NB4 (cell line): ENCODE data around the gene TNK2.
A peak's percentile ranks its signal among the peaks of the same experiment; 100 is the strongest.
"Not testable (repeated sequence)": the region's sequence is repeated elsewhere in the genome, so short reads cannot be mapped to it uniquely, and the experiment has no call there.

Experiments used
- DNase-seq: peaks from one replicate; pipeline ENCODE4 v3.0.0; 2010; ENCODE audit warnings: low read depth
- H3K4me3 ChIP-seq: one replicate; pipeline ENCODE4 v1.5.1; 2011; ENCODE audit warnings: mild to moderate bottlenecking, low read depth, low read length, moderate library complexity
- MYC ChIP-seq: IDR thresholded peaks from 2 replicates; pipeline ENCODE4 v1.6.1; 2011; ENCODE audit warnings: low read depth, low read length
- POLR2A ChIP-seq: IDR thresholded peaks from 2 replicates; pipeline ENCODE4 v1.6.1; 2011; ENCODE audit warnings: mild to moderate bottlenecking; ENCODE audit not compliant: insufficient read length; ENCODE audit errors: extremely low read depth
- TF ChIP-seq, protein P1 (sequence below): IDR thresholded peaks from one replicate; pipeline ENCODE4 v1.5.1; 2012; ENCODE audit warnings: low read depth, low read length
- TF ChIP-seq, protein P2 (sequence below): IDR thresholded peaks from 2 replicates; pipeline ENCODE4 v1.6.1; 2011; ENCODE audit warnings: low read depth, low read length

The TNK2 gene

DNA sequence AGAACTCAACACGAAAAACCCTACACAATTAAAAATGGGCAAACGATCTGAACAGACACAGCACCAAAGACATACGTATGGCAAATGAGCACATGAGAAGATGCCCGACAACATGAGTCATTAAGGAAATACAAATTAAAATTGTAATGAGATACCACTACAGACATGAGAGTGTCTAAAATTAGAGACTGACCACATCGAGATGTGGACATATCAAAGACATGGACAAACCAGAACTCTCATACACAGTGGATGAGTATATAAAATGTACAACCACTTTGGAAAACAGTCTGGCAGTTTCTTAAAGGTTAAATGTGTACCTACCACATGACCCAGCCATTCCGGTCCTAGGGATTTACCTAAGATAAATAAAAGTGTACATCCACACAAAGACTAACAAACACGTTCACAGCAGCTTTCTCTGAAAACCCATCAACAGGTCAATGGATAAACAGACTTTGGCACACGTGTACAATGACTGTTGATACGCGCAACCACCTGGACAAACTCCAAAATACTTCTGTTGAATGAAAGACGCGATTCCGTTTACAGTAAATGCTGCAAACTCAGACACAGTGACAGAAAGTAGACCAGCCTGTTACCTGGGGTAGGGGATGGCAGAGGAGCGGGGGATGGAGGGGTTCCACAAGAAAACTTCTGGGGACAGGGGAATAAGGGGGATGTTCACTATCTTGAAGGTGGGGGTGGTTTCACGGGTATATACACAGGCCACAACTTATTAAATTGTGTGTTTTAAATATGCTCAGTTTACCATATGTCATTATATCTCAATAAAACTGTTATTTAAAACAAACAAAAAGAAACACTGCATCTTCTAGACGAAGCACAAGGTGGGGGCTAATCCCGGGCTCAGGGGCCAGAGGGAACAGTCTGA is 2.1 kb downstream of the TNK2 start:
- TF ChIP-seq, protein P1, sequence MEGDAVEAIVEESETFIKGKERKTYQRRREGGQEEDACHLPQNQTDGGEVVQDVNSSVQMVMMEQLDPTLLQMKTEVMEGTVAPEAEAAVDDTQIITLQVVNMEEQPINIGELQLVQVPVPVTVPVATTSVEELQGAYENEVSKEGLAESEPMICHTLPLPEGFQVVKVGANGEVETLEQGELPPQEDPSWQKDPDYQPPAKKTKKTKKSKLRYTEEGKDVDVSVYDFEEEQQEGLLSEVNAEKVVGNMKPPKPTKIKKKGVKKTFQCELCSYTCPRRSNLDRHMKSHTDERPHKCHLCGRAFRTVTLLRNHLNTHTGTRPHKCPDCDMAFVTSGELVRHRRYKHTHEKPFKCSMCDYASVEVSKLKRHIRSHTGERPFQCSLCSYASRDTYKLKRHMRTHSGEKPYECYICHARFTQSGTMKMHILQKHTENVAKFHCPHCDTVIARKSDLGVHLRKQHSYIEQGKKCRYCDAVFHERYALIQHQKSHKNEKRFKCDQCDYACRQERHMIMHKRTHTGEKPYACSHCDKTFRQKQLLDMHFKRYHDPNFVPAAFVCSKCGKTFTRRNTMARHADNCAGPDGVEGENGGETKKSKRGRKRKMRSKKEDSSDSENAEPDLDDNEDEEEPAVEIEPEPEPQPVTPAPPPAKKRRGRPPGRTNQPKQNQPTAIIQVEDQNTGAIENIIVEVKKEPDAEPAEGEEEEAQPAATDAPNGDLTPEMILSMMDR = no peak
- TF ChIP-seq POLR2A (no peak), MYC (no peak)
- TF ChIP-seq, protein P2, sequence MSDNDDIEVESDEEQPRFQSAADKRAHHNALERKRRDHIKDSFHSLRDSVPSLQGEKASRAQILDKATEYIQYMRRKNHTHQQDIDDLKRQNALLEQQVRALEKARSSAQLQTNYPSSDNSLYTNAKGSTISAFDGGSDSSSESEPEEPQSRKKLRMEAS = no peak
- DNase-seq = no peak
- H3K4me3 ChIP-seq = peak overlapping the region; percentile 66

GRCh38 chr3:195904368-195904767 is 4.0 kb downstream of the TNK2 start:
- DNase-seq = peak; percentile 71
- H3K4me3 ChIP-seq = no peak overlapping the region
- TF ChIP-seq, protein P2 = no peak
- TF ChIP-seq, protein P1 = no peak
- no peak for TF ChIP-seq MYC
- TF ChIP-seq POLR2A = no peak

GRCh38 chr3:195903950-195904290 is 4.4 kb downstream of the TNK2 start:
- no peak for DNase-seq
- H3K4me3 ChIP-seq = no peak overlapping the region
- TF ChIP-seq POLR2A = no peak
- TF ChIP-seq, protein P2 = no peak

- not testable (repeated sequence) for H3K4me3 ChIP-seq, DNase-seq
Measured at GRCh38 chr3:195902634-195903033, 5.7 kb downstream of the TNK2 start.

GRCh38 chr3:195901836-195902585 is 6.3 kb downstream of the TNK2 start:
- H3K4me3 ChIP-seq, DNase-seq: not testable (repeated sequence)

DNA sequence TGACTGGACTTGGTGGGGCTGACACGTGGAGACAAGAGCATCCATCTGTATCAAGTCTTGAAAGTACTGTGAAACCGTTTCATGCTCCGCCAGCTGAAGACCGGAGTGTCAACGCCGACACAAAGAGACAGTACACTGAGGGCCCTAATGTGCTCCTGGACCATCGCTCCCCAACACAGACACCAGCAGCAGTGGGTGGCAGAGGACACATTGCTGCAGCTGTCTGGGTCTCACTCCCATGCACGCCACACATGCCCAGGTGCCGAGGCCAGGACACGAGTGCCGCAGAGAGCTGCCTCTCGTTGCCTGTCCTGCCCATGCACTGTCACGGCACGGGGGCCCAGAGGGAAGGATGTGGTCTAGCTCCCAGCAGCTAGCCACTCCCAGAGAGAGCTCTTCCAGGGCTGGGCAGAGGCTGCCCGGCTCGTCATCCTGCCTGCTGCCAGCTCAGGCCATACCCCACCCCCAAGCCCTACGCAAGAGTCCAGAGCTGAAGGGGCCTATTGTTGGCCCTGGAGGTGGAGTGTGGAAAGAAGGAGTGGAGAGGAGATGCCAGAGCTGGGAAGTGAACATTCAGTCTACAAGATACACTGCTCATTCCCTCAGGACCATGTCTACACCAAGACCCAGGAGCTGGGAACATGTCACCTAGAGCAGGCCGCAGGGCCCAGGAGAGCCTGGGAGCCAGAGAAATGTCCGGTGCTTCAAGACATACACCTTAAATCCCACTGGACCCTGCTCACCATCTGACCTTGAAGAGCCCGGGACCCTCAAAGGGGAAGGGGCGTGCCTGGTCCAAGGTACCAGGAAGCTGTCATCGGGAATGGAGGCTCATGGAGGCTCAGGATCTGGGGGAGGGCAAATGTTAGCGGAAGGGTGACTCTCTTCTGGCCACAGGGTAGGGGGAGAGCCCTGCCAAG is 7.7 kb downstream of the TNK2 start:
- TF ChIP-seq MYC = peak; percentile 28; the same call in 1 of the 2 replicates
- peak; percentile 18 for TF ChIP-seq POLR2A
- TF ChIP-seq, protein P1 = no peak
- TF ChIP-seq, protein P2 = peak; percentile 63
- H3K4me3 ChIP-seq = no peak overlapping the region
- DNase-seq = peak; percentile 92
